WERI-Rb-1 (cell line): ENCODE results near the gene RESP18.
"Not testable (repeated sequence)": the region's sequence is repeated elsewhere in the genome, so short reads cannot be mapped to it uniquely, and the experiment has no call there.

Source experiments
- DNase-seq: peaks from one replicate; pipeline ENCODE4 v3.0.0-alpha.2; 2020
- H3K27ac ChIP-seq: fragments of 250-450 bp; sonication (Bioruptor Pico); 2 replicates; pipeline ENCODE4 v1.5.1; 2020; ENCODE audit warnings: mild to moderate bottlenecking, moderate library complexity
- H3K27me3 ChIP-seq: fragments of 250-450 bp; sonication (Bioruptor Pico); 2 replicates; pipeline ENCODE4 v1.5.1; 2021; ENCODE audit warnings: mild to moderate bottlenecking, low read depth, moderate library complexity; ENCODE audit not compliant: insufficient read depth, severe bottlenecking
- H3K36me3 ChIP-seq: fragments of 250-450 bp; sonication (Bioruptor Pico); 2 replicates; pipeline ENCODE4 v1.5.1; 2020; ENCODE audit warnings: mild to moderate bottlenecking, moderate library complexity
- H3K4me3 ChIP-seq: 2 replicates; pipeline ENCODE4 v1.5.1; 2011; ENCODE audit warnings: low read depth, mild to moderate bottlenecking, control low read depth, low read length
- H3K9me3 ChIP-seq: fragments of 250-450 bp; sonication (Bioruptor Pico); 2 replicates; pipeline ENCODE4 v1.5.1; 2021; ENCODE audit warnings: mild to moderate bottlenecking, moderate library complexity; ENCODE audit not compliant: severe bottlenecking
- TF ChIP-seq, protein P1 (sequence below): IDR thresholded peaks from 2 replicates; pipeline ENCODE4 v1.5.1; 2011; ENCODE audit warnings: low read depth, mild to moderate bottlenecking, control low read depth, inconsistent platforms, low read length

Gene RESP18

DNA sequence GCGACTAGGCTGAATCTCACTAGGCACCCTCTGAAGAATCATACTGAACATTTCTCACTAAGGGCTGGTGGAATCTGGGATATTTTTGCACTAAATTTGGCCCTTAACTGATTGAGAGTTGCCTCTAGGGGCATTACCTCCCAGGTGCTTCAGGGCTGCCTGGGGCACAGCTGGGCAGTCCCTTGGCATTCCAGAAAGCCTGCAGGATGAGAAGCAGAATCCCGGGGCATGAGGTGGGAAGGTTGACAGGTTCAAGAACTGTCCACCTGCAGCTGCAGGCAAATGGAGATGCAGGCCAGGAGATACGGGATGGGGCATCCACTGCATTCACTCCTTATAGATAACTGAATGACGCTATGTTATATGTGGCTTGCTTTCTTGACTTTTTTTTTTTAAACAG lies 7.4 kb downstream of the RESP18 start:
- no peaks in the 10 kb centered on the region for H3K36me3 ChIP-seq
- H3K27ac ChIP-seq, result no peak overlapping the region
- TF ChIP-seq, protein P1, sequence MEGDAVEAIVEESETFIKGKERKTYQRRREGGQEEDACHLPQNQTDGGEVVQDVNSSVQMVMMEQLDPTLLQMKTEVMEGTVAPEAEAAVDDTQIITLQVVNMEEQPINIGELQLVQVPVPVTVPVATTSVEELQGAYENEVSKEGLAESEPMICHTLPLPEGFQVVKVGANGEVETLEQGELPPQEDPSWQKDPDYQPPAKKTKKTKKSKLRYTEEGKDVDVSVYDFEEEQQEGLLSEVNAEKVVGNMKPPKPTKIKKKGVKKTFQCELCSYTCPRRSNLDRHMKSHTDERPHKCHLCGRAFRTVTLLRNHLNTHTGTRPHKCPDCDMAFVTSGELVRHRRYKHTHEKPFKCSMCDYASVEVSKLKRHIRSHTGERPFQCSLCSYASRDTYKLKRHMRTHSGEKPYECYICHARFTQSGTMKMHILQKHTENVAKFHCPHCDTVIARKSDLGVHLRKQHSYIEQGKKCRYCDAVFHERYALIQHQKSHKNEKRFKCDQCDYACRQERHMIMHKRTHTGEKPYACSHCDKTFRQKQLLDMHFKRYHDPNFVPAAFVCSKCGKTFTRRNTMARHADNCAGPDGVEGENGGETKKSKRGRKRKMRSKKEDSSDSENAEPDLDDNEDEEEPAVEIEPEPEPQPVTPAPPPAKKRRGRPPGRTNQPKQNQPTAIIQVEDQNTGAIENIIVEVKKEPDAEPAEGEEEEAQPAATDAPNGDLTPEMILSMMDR, result no peak
- H3K4me3 ChIP-seq, result no peak overlapping the region
- no peaks in the 10 kb centered on the region for H3K27me3 ChIP-seq
- no peak for DNase-seq
- no peaks in the 10 kb centered on the region for H3K9me3 ChIP-seq

DNA sequence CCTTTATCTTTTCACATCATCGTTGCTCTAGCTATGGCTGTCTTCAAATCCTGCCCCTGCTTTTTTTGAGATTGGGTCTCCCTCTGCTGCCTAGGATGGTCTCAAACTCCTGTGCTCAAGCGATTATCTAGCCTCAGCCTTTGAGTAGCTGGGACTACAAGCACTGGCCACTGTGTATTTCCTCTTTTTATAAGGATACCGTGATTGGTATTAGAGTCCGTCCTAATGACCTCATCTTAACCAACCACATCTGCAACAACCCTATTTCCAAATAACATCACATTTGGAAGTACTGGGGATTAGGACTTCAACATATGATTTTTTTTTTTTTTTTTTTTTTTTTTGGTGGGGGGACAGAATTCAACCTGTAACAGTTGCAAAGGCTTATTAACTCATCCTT lies 9.1 kb downstream of the RESP18 start:
- DNase-seq, result no peak
- no peak overlapping the region for H3K4me3 ChIP-seq
- TF ChIP-seq, protein P1, result no peak
- H3K9me3 ChIP-seq, result no peaks in the 10 kb centered on the region
- no peaks in the 10 kb centered on the region for H3K36me3 ChIP-seq
- H3K27me3 ChIP-seq, result no peaks in the 10 kb centered on the region
- no peak overlapping the region for H3K27ac ChIP-seq

DNA sequence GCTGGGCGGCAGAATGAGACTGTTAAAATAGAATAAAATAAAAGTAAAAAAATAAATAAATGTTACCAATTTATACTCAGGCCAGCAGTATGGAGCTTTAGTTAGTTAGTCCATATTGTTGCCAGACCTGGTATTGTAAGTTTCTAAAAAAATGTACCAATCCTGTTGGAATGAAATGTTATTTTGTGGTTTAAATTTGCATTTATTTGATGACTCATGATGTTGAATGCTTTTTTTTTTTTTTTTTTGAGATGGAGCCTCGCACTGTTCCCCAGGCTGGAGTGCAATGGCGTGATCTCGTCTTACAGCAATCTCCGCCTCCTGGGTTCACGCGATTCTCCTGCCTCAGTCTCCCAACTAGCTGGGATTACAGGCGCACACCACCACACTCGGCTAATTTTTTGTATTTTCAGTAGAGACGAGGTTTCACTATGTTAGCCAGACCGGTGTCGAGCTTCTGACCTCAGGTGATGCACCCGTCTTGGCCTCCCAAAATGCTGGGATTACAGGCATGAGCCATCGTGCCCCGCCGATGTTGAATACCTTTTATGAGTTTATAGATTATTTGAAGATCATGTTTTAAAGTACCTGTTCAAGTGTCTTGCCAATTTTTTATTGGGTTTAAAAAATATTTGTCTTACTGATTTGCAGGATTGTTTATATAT lies 17.6 kb downstream of the RESP18 start:
- no peak for DNase-seq

DNA sequence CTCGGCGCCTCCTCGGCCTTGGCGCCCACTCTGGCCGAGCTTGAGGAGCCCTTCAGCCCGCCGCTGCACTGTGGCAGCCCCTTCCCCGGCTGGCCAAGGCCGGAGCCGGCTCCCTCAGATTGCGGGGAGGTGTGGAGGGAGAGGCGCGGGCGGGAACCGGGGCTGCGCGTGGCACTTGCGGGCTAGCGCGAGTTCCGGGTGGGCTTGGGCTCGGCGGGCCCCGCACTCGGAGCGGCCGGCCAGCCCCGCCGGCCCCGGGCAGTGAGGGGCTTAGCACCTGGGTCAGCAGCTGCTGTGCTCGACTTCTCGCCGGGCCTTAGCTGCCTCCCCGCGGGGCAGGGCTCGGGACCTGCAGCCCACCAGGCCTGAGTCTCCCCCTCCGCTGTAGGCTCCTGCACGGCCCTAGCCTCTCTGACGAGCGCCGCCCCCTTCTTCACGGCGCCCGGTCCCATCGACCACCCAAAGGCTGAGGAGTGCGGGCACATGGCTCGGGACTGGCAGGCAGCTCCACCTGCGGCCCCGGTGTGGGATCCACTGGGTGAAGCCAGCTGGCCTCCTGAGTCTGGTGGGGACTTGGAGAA lies 19.8 kb downstream of the RESP18 start:
- not testable (repeated sequence) for H3K36me3 ChIP-seq, H3K27ac ChIP-seq, H3K9me3 ChIP-seq, DNase-seq, H3K4me3 ChIP-seq, H3K27me3 ChIP-seq

More for the DNA sequence above, 17.6 kb downstream of the RESP18 start:
- Histone ChIP-seq H3K27me3 (no peaks in the 10 kb centered on the region), H3K9me3 (no peaks in the 10 kb centered on the region), H3K27ac (no peak overlapping the region), H3K4me3 (no peak overlapping the region), H3K36me3 (no peaks in the 10 kb centered on the region)
- TF ChIP-seq, protein P1, result no peak

DNA sequence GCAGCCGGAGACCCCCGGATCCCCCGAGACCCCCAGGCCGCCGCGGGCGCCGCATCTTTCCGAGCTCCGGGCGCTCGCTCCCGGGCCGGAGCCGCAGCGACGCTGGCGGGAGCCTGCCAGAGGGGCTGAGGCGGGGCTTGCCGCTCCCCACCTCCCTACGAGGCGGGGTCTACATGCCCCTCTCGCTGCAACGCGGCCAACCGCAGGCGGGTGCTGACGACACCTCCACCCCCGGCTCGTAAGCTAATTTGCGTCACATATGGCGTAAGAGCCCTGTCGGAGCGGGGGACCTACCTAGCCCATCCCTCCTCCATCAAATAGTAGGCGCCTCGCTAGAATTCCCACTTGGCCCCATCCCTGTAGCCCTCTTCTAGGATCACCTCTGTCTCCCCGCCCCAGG lies 23.3 kb downstream of the RESP18 start, which contains the start of gene PTPRN:
TSS of gene PTPRN (minus strand) at position 124 of the 400 bp plus-strand sequence. CDS start at position 55, 69 bp downstream.
- TF ChIP-seq, protein P1, result no peak
- no peaks in the 10 kb centered on the region for H3K9me3 ChIP-seq
- peak; percentile 92 for DNase-seq
- peaks cover 17% of the 10 kb centered on the region for H3K36me3 ChIP-seq
- H3K4me3 ChIP-seq, result peak within 1 kb of the TSS; percentile 82
- no peaks in the 10 kb centered on the region for H3K27me3 ChIP-seq
- peak within 1 kb of the TSS; percentile 82 for H3K27ac ChIP-seq

DNA sequence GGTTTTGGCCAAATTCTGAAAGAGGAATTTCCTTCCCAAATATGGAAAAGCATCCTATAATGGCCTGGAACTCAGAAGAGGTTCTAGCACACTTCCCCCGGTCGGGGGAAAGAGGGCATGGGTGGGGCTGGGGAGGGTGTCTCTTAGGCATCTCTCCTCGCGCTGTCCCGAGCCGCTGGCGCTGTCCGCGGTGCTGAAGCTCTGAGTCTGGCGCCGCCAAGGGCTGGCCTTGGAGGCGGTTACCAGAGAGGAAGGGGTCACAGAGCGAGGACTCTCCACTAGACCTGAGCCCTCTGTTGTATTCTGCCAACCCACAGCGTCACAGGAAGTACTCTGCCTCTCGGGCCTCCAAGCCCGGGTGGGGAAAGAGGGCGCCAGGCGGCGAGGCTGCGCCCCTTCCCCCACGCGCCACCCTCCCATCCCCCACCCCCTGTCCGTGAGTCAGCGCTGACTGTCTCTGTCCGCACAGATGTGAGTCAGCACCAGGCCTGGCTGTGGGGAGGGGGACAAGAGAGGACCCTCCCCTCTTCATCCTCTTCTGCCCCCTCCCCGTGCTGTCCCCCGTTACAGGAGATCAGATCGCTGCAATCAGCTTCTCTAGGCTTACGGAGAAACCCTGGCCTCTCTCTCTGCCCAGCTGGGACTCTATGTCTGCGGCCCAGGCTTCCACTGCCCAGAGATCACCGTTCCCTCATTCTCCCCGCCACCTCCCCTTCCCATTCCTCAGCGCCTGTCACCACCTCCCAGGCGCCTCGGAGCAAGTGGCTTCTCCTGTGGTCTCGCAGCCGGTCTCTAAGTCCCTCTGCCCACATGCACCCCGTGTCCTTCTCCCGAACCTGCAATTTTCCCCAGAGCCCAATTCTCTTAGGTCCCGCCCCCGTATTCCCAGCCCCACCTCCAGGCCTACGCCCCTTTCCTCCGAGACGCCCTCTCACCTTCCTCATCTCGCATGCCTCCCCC lies 24.1 kb downstream of the RESP18 start:
- Histone ChIP-seq H3K9me3 (no peaks in the 10 kb centered on the region), H3K27me3 (no peaks in the 10 kb centered on the region), H3K27ac (peak overlapping the region; percentile 82), H3K4me3 (peak overlapping the region; percentile 82), H3K36me3 (peaks cover 22% of the 10 kb centered on the region)
- peak; percentile 59 for DNase-seq
- TF ChIP-seq, protein P1, result peak; percentile 33; the same call in 1 of the 2 replicates
